GM18526 (cell line): Measurements from ENCODE around the gene TCERG1L.

Experiments
- POLR2A ChIP-seq: IDR thresholded peaks from 3 replicates; pipeline ENCODE4 v1.6.1; 2011; ENCODE audit not compliant: insufficient read length; ENCODE audit errors: extremely low read depth

TCERG1L gene

GRCh38 chr10:131261890-131262475 is 49.5 kb downstream of the TCERG1L start:
- TF ChIP-seq POLR2A = no peak

- no peak for TF ChIP-seq POLR2A
Observed at GRCh38 chr10:131260452-131261211, 50.9 kb downstream of the TCERG1L start.

- no peak for TF ChIP-seq POLR2A
Observed at GRCh38 chr10:131260031-131260430, 51.5 kb downstream of the TCERG1L start.

- no peak for TF ChIP-seq POLR2A
Observed at GRCh38 chr10:131259535-131259934, 52.0 kb downstream of the TCERG1L start.

DNA sequence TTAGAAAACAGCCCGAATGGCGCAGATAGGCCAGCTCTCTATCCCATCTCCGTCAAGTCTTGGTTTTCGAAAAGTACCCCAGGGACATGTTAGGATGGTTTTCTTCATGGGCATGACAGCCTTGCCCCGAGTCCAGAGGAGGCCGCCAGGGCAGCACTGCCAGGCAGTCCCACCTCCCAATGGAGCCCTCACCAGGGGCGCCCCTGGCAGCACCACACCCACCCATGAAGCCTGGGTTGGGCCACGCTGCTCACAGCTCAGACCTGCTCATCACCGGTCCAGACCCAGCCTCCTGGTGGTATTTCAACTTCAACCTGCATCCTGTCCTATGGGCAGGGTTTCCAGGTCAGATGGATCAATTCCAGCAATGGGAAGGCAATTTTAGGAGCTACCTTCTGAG is 53.3 kb downstream of the TCERG1L start:
- no peak for TF ChIP-seq POLR2A

DNA sequence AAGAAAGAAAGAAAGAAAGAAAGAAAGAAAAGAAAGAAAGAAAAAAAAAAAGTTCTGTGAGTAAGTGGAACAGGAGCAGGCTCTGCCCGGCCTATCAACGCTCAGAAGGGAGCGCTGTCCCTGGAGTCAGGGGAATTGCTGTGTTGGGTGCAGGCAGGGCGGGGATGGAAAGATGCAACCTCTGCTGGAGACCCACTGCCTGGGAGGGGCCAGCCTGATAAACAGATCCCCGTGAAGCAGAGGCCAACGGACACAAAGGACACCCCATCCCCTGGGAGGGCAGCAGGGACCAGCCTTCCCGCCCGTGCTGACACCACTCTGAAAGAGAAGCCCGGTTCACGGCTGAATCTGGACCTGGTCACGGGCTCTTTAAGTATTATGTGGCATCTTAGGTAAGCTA is 54.5 kb downstream of the TCERG1L start:
- no peak for TF ChIP-seq POLR2A

- TF ChIP-seq POLR2A = no peak
Observed at GRCh38 chr10:131254859-131255252, 56.7 kb downstream of the TCERG1L start.

GRCh38 chr10:131253931-131254858 is 57.3 kb downstream of the TCERG1L start:
- TF ChIP-seq POLR2A = no peak

DNA sequence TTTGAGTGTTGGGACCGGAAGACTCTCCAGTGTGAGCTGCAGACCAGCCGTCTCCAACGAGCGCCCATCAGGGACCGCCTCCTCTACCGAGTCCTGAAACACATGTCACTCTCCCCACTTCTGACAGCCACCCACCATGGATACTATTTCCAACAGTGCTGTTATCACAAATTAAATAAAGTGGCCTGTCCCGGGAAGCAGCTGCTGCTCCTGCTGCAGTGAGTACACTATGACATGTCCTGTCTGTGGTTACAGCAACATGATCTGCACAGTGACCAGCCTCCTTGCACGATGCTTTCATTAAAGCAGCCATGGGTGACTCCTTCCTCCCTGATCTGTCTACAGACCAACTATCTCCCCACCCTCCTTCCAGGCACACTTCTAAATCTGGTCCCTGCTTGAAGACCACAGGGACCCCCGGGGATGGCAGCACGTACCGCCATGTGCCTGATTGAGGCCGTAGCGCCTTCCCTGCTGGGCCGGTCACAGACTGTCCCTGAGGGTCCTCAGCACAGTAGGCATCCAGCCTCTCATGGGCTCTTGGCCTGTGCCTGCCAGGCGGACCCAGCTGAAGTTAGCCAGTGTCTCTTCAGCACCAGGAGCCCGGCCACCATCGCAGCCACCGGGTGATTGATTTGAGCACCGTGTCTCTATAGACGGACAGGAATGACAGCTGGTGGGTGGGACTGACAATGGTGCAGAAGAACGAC is 58.8 kb downstream of the TCERG1L start:
- no peak for TF ChIP-seq POLR2A

DNA sequence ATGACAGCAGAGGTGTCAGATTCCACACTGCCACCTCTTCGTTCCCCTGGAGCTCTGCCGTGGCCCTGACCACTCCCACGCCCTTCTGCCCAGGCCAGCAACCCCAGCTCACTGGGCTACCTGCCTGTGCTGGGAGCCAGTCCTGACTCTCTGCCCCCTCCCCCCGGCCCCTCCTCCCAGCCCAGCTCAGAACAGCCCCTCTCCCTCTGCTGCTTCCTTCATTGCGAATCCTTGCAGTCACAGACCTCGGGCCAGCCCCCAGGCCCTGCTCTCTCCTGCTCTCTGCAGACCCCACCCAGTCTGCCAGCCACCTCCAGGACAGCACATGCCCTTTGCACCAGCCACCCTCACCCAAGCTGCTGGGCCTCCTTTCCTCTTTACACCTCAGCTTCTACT is 60.4 kb downstream of the TCERG1L start:
- TF ChIP-seq POLR2A = no peak

DNA sequence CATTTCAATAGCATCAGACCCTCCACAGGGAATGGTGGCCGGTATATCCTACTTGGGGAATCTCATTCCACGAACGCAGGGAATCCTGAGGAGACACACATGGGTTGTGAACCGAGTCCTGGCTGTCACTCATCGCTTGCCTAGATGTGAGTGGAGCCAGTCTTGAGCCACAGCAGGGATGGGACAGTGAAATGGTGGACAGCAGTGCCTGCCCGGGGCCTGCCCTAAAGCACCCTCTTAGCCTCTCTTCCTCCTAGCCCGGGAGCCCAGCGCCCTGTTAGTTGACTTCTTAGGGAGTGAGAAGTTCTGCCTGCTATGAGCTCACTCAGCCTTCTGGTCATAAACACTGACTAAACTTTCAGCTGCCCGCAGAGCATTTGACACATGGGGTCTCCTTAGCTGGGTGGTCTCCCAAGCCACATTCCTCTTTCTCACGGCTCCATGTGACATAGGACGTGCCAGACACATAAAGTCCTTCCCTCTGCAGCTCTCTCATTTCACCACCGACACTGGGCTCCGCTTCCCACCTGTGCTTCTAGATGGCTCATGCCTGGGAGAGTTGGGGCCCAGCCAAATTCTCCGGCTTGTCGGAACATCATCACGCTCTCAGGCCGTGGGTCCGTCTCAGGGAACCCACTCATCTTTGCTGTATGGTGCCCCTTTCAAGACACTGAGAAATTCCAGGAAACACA is 60.9 kb downstream of the TCERG1L start:
- no peak for TF ChIP-seq POLR2A

DNA sequence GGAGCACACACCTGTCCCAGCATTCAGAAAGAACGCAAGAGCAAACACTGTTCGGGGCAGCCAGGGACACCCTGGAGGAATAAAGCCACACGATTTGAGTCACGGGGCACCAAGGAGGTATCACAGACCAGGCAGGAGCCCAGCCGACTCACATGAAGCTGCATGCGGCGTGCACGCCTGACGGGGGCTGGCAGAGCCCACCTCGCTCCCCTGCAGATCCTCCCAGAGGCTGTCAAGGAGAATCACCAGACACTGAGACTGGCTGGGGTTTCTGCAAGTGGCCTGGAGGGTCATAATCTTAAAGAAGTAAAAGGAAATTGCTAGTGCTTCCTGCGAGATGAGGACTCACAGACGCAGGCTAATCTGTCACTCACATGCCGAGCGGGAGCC is 61.6 kb downstream of the TCERG1L start:
- no peak for TF ChIP-seq POLR2A

- no peak for TF ChIP-seq POLR2A
Observed at GRCh38 chr10:131249238-131249954, 62.1 kb downstream of the TCERG1L start.
